ENCODE data around the gene ETS2. TPM values are rescaled to one million over a fixed set of nuclear protein-coding genes. Genes with fewer than 3 reads are reported as not detected.
A peak's percentile ranks its signal among the peaks of the same experiment; 100 is the strongest.

The ETS2 gene
- total RNA-seq, 2 experiments from 2014 or later, result 28.7 to 30.3 TPM

DNA sequence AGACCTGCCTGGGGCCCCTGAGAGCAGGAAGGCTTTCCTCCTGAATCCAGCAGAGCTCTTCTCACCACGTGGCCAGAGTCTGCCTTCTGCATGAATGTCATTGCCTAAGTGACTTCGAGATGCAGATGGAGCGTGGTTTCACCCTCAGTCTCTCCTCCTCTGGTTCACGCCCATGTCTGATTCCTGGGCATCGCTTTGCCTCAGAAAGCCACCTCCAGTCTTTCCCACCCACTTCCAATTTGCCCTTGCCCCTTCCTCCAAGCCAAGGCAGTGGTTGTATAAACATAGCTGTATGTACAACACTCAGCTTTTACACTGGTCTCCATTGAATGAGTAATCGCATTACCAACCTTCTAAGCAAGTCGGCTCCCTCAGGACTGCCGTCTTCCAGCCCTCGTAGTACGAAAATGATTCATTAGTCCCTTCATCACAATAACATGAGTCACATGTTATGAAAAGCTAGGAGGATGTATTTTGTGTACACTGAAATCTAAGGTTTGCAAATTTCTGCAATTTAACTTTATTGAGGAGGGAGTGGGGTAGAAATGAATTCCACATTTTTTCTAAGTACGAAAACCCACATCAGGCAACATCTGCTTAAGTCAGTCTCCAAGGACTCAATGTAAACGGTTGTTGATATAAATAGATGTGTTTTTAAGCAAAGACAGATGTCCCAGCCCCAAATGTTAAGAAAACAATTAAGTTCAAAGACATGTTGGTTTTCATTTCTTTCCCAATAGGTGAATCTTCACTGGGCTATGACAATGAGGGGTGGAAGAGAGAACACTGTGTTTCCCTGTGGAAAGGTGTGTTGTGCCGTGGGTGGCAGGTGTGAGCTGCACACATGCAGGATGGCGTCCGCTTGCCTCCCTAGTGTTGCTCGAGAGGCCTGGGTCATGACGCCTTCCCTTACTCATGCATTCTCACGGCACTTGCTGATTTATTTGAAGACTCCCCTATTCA is 32.3 kb upstream of the ETS2 start:
- DNase-seq, result no peak

GRCh38 chr21:38774152-38774551 is 31.6 kb upstream of the ETS2 start:
- Mint-ChIP-seq H3K36me3 (peaks cover 13% of the 10 kb centered on the region), H3K4me3 (no peak overlapping the region), H3K27me3 (peaks cover 10% of the 10 kb centered on the region), H3K9me3 (peaks cover 13% of the 10 kb centered on the region), H3K4me1 (peaks cover 34% of the 10 kb centered on the region), H3K27ac (no peak overlapping the region)
- DNase-seq, result no peak

More for the DNA sequence above, 32.3 kb upstream of the ETS2 start:
- Mint-ChIP-seq H3K27ac (no peak overlapping the region), H3K4me1 (peaks cover 40% of the 10 kb centered on the region), H3K27me3 (peaks cover 10% of the 10 kb centered on the region), H3K9me3 (peaks cover 6% of the 10 kb centered on the region), H3K36me3 (peaks cover 12% of the 10 kb centered on the region), H3K4me3 (no peak overlapping the region)

GRCh38 chr21:38774586-38775285 is 31.0 kb upstream of the ETS2 start:
- Mint-ChIP-seq H3K36me3 (peaks cover 12% of the 10 kb centered on the region), H3K4me1 (peaks cover 31% of the 10 kb centered on the region), H3K27me3 (peaks cover 10% of the 10 kb centered on the region), H3K4me3 (no peak overlapping the region), H3K9me3 (peaks cover 16% of the 10 kb centered on the region), H3K27ac (no peak overlapping the region)
- DNase-seq, result no peak

DNA sequence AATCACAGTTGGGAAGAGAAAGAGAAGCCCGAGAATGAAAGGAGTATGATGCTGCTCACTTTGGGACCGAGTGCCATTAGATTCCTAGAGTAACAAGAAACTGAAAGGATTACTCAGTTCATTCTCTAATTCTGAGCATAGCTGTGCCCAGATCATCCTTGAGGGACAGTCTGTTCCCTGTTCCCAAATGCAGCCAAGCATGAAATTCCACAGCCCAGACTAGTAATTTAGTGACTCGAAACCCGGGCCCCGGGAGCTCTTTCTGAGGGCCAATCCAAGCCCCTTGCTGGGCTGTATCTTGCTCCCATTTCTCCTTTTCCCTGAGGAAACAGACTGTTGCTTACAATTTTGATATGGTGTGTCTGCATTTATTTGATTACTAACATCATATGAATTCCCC is 30.0 kb upstream of the ETS2 start:
- Mint-ChIP-seq H3K27ac (no peak overlapping the region), H3K36me3 (peaks cover 12% of the 10 kb centered on the region), H3K27me3 (peaks cover 10% of the 10 kb centered on the region), H3K4me1 (peaks cover 37% of the 10 kb centered on the region), H3K4me3 (no peak overlapping the region), H3K9me3 (peaks cover 18% of the 10 kb centered on the region)
- no peak for DNase-seq

DNA sequence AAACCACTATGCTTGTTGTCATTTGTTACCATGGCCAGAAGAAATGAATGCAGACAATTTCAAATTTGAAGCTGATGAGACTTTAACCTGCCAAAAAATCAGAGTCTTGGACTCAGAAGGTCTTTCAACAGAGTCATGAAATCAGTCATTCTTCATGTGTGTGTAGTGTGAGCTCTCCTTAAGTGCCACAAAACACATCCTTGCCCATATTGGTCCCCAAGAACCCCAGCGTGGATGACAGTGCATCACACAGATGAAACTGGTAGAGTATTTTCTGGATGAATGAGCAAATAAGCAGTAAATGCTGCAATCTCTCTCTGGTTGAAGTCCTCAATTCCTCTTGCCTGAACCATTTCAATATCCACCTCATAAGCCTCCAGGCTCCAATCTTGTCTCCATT is 28.7 kb upstream of the ETS2 start:
- Mint-ChIP-seq H3K4me3 (no peak overlapping the region), H3K9me3 (peaks cover 26% of the 10 kb centered on the region), H3K4me1 (peaks cover 41% of the 10 kb centered on the region), H3K36me3 (peaks cover 21% of the 10 kb centered on the region), H3K27ac (no peak overlapping the region), H3K27me3 (peaks cover 10% of the 10 kb centered on the region)
- DNase-seq, result no peak

DNA sequence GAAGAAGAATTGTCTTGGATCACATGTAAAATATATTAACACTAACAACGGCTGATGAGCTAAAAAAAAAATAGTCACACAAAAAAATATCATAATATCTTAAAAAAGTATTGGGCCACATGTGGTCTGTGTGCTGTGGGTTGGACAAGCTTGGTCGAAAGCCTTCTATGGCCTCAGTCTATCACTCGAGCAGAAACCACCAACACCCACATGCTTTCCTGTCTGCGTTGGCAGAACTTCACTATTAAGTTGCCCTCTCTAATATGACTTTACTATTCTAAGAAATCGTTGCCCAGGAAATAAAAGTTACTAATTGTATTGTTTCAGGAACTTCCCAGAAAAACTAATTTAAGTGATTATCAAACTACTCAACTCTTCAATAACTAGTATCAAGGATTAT is 28.2 kb upstream of the ETS2 start:
- Mint-ChIP-seq H3K27me3 (peaks cover 10% of the 10 kb centered on the region), H3K36me3 (peaks cover 25% of the 10 kb centered on the region), H3K9me3 (peaks cover 30% of the 10 kb centered on the region), H3K4me1 (peaks cover 41% of the 10 kb centered on the region), H3K27ac (peak overlapping the region; percentile 34), H3K4me3 (no peak overlapping the region)
- DNase-seq, result peak; percentile 15

GRCh38 chr21:38780879-38781278 is 24.9 kb upstream of the ETS2 start:
- H3K9me3 Mint-ChIP-seq, result peaks cover 34% of the 10 kb centered on the region
- H3K27ac Mint-ChIP-seq, result peak overlapping the region; percentile 82
- H3K27me3 Mint-ChIP-seq, result peaks cover 4% of the 10 kb centered on the region

DNA sequence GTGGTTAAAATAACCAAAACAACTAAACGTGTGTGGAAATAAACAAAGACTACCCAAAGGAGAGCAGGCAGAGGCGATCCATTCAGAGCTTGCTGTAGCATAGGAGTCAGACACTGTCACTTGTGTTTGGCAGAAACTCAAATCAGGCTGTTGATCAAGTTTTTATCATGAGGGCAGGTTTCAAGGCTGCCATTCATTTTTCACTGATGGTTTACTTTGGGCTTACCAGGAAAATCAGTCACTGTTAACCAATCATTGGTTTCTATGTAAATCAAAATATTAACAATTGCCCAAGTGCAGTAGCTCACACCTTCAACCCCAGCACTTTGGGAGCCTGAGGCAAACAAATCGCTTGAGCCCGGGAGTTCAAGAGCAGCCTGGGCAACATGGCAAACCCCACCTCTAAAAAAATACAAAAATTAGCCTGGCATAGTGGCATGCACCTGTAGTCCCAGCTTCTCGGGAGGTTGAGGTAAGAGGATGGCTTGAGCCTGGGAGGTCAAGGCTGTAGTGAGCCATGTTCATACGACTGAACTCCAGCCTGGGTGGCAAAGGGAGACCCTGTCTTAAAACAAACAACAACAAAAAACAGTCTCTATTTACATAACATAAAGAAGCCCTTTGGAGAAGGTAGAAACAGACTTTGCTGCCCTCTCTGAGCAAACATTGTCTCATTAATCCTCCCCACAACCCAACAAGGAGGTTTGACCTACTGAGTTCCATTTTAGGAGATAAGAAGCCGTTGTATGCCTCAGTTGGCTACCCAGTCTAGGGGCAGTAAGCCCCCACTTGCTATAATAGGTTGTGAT is 21.1 kb upstream of the ETS2 start:
- no peak for DNase-seq
- peaks cover 19% of the 10 kb centered on the region for H3K36me3 Mint-ChIP-seq
- no peak overlapping the region for H3K4me3 Mint-ChIP-seq
- H3K9me3 Mint-ChIP-seq, result peaks cover 19% of the 10 kb centered on the region
- H3K27me3 Mint-ChIP-seq, result no peaks in the 10 kb centered on the region
- H3K27ac Mint-ChIP-seq, result no peak overlapping the region
- peaks cover 13% of the 10 kb centered on the region for H3K4me1 Mint-ChIP-seq

More at GRCh38 chr21:38780879-38781278, 24.9 kb upstream of the ETS2 start:
- Mint-ChIP-seq H3K4me3 (no peak overlapping the region), H3K36me3 (peaks cover 31% of the 10 kb centered on the region), H3K4me1 (peaks cover 34% of the 10 kb centered on the region)
- DNase-seq, result no peak

DNA sequence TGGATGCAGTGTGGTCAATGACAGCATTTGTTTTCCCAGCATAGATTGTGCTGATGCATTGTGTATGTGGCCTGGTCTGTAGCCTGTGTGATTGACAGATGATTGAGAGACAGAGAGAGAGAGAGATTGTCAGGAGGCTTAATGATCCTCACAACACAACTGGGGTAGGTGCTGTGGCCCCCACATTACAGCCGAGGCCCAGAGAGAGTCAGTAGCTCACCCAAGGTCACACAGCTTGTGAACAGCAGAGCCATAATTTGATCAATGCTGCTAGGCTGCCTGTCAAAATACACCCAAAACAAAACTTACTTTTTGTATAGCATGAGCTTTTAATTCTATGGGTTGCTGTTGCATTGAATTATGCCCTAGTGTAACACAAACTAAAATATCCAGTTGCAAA is 20.2 kb upstream of the ETS2 start:
- Mint-ChIP-seq H3K4me1 (peaks cover 8% of the 10 kb centered on the region), H3K9me3 (peaks cover 16% of the 10 kb centered on the region), H3K36me3 (peaks cover 19% of the 10 kb centered on the region), H3K27ac (no peak overlapping the region), H3K4me3 (no peak overlapping the region), H3K27me3 (no peaks in the 10 kb centered on the region)
- no peak for DNase-seq

- H3K36me3 Mint-ChIP-seq, result peaks cover 10% of the 10 kb centered on the region
- H3K9me3 Mint-ChIP-seq, result peaks cover 8% of the 10 kb centered on the region
- H3K27ac Mint-ChIP-seq, result no peak overlapping the region
- H3K4me1 Mint-ChIP-seq, result peaks cover 4% of the 10 kb centered on the region
- no peaks in the 10 kb centered on the region for H3K27me3 Mint-ChIP-seq
- no peak for DNase-seq
- no peak overlapping the region for H3K4me3 Mint-ChIP-seq
These were observed 18.7 kb upstream of the ETS2 start for GRCh38 chr21:38787016-38787415.

DNA sequence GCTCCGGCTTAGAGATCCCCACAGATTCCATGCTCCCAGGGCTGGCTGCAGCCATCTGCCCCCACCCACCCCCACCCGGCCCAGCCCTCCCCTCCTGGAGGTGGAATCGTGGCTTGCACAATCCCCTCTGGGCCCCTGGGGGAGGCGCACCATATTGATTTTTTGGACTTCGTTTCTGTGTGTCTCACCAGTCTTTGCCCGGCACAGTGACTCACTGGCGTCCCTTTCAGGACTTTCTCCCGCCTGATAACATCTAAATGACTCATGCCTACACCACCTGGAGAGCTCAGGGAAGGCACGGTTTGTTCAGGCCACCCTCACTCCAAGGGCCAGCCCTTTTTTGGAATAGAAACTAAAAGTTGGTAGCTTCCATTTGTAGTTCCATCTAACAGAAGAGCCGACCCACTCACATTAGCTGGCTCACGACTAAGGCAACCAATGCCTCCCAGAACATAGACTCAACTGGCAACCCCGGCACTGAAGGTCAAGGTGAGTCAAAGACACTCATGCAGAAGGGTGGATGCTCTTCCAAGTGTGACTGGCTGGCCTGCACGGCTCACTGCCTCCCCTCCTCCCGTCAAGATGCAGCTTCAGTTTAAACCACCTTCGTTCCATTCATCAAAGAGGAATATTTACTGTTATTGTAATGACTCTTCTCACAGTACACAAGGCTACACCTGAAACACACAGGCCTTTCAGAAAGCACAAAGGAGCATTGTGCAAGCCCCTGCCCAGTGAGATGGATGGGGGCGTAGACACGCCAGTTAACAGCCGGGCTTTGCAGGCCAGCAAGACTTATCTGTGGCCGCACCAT is 18.1 kb upstream of the ETS2 start:
- Mint-ChIP-seq H3K9me3 (peaks cover 4% of the 10 kb centered on the region), H3K27ac (no peak overlapping the region), H3K4me1 (peaks cover 4% of the 10 kb centered on the region), H3K4me3 (no peak overlapping the region), H3K27me3 (no peaks in the 10 kb centered on the region), H3K36me3 (peaks cover 6% of the 10 kb centered on the region)
- DNase-seq, result no peak

- no peaks in the 10 kb centered on the region for H3K27me3 Mint-ChIP-seq
- no peak overlapping the region for H3K4me3 Mint-ChIP-seq
- peaks cover 4% of the 10 kb centered on the region for H3K4me1 Mint-ChIP-seq
- no peak overlapping the region for H3K27ac Mint-ChIP-seq
- no peaks in the 10 kb centered on the region for H3K36me3 Mint-ChIP-seq
- H3K9me3 Mint-ChIP-seq, result no peaks in the 10 kb centered on the region
- no peak for DNase-seq
These were observed 17.3 kb upstream of the ETS2 start for GRCh38 chr21:38788275-38788905.

GRCh38 chr21:38789275-38789674 is 16.5 kb upstream of the ETS2 start:
- DNase-seq, result no peak
- H3K36me3 Mint-ChIP-seq, result no peaks in the 10 kb centered on the region
- H3K9me3 Mint-ChIP-seq, result no peaks in the 10 kb centered on the region
- peaks cover 4% of the 10 kb centered on the region for H3K4me1 Mint-ChIP-seq
- no peaks in the 10 kb centered on the region for H3K27me3 Mint-ChIP-seq
- H3K27ac Mint-ChIP-seq, result no peak overlapping the region
- no peak overlapping the region for H3K4me3 Mint-ChIP-seq

DNA sequence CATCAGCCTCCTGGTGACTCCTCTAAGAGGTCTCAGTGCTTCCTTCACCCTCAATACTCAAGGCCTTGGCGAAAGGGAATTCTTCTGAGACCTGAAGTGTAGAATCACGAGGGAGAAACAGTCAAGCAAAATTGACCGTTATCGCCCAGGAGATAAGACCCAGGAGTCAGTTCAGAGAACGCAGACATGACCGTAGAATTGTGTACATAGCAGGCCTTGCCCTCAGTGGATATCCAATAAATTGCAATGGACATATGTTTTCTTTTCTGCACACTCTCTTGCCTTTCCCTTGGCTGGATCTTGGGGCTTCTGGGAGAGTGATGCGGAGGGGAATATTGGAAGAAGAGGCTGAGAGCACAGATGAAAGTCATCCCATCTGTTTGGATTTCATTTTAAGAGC is 15.7 kb upstream of the ETS2 start:
- Mint-ChIP-seq H3K4me1 (peaks cover 4% of the 10 kb centered on the region), H3K27me3 (peaks cover 1% of the 10 kb centered on the region)

More for the DNA sequence above, 15.7 kb upstream of the ETS2 start:
- H3K36me3 Mint-ChIP-seq, result no peaks in the 10 kb centered on the region
- no peaks in the 10 kb centered on the region for H3K9me3 Mint-ChIP-seq
- H3K4me3 Mint-ChIP-seq, result no peak overlapping the region
- DNase-seq, result no peak
- H3K27ac Mint-ChIP-seq, result no peak overlapping the region
